H9 (cell line): ENCODE results near the gene RPL27A. TPM values are rescaled to one million over a fixed set of nuclear protein-coding genes. Genes with fewer than 3 reads are reported as not detected.
A peak's percentile ranks its signal among the peaks of the same experiment; 100 is the strongest.

Experiments
- DNase-seq: peaks from one replicate; pipeline ENCODE4 v3.0.0-alpha.2; 2017
- H2AFZ ChIP-seq: one replicate; pipeline ENCODE4 v1.6.1; 2013; ENCODE audit warnings: mild to moderate bottlenecking, low read length, control low read depth, moderate library complexity
- H2AK5ac ChIP-seq: 2 replicates; pipeline ENCODE4 v1.6.1; 2013; ENCODE audit warnings: low read length, control low read depth, mixed read lengths; ENCODE audit not compliant: insufficient read length
- H2BK120ac ChIP-seq: one replicate; pipeline ENCODE4 v1.6.1; 2013; ENCODE audit warnings: low read depth, mild to moderate bottlenecking, low read length, control low read depth, inconsistent platforms; ENCODE audit not compliant: poor library complexity, severe bottlenecking
- H2BK12ac ChIP-seq: 2 replicates; pipeline ENCODE4 v1.6.1; 2013; ENCODE audit warnings: low read length, control low read depth, mixed read lengths, low read depth; ENCODE audit not compliant: insufficient read length
- H2BK15ac ChIP-seq: 2 replicates; pipeline ENCODE4 v1.6.1; 2013; ENCODE audit warnings: low read depth, low read length, control low read depth
- H2BK20ac ChIP-seq: one replicate; pipeline ENCODE4 v1.6.1; 2013; ENCODE audit warnings: low read depth, mild to moderate bottlenecking, low read length, control low read depth, inconsistent platforms; ENCODE audit not compliant: poor library complexity, severe bottlenecking
- H2BK5ac ChIP-seq: 2 replicates; pipeline ENCODE4 v1.6.1; 2013; ENCODE audit warnings: low read length, control low read depth, mixed read lengths; ENCODE audit not compliant: insufficient read length
- H3K14ac ChIP-seq: 2 replicates; pipeline ENCODE4 v1.6.1; 2013; ENCODE audit warnings: low read length, control low read depth; ENCODE audit not compliant: insufficient read depth
- H3K18ac ChIP-seq: 2 replicates; pipeline ENCODE4 v1.6.1; 2013; ENCODE audit warnings: low read depth, mild to moderate bottlenecking, mixed read lengths, low read length, control low read depth; ENCODE audit not compliant: insufficient read length
- H3K23ac ChIP-seq: 2 replicates; pipeline ENCODE4 v1.6.1; 2013; ENCODE audit warnings: low read length, control low read depth, mixed read lengths, low read depth; ENCODE audit not compliant: insufficient read length
- H3K23me2 ChIP-seq: 2 replicates; pipeline ENCODE4 v1.6.1; 2013; ENCODE audit warnings: low read depth, mild to moderate bottlenecking, mixed read lengths, low read length, control low read depth; ENCODE audit not compliant: insufficient read length, poor library complexity, severe bottlenecking
- H3K27ac ChIP-seq: 2 replicates; pipeline ENCODE4 v1.5.1; 2013; ENCODE audit warnings: low read length, control low read depth, mixed read lengths, low read depth; ENCODE audit not compliant: insufficient read length
- H3K27me3 ChIP-seq: 2 replicates; pipeline ENCODE4 v1.6.1; 2013; ENCODE audit warnings: low read length, control low read depth, inconsistent platforms; ENCODE audit not compliant: insufficient read depth
- H3K4ac ChIP-seq: 2 replicates; pipeline ENCODE4 v1.6.1; 2013; ENCODE audit warnings: low read depth, mild to moderate bottlenecking, control low read depth, inconsistent platforms, low read length, moderate library complexity
- H3K4me1 ChIP-seq: 2 replicates; pipeline ENCODE4 v1.6.1; 2013; ENCODE audit warnings: low read length, control low read depth, inconsistent platforms; ENCODE audit not compliant: insufficient read depth
- H3K4me2 ChIP-seq: 2 replicates; pipeline ENCODE4 v1.6.1; 2013; ENCODE audit warnings: low read length, control low read depth, mixed read lengths; ENCODE audit not compliant: insufficient read length, insufficient read depth
- H3K56ac ChIP-seq: 2 replicates; pipeline ENCODE4 v1.6.1; 2013; ENCODE audit warnings: low read depth, mild to moderate bottlenecking, mixed read lengths, low read length, control low read depth; ENCODE audit not compliant: insufficient read length
- H3K79me1 ChIP-seq: 2 replicates; pipeline ENCODE4 v1.6.1; 2013; ENCODE audit warnings: low read depth, mild to moderate bottlenecking, moderate library complexity, low read length, control low read depth, inconsistent platforms; ENCODE audit not compliant: insufficient read depth, poor library complexity, severe bottlenecking
- H3K79me2 ChIP-seq: 2 replicates; pipeline ENCODE4 v1.6.1; 2013; ENCODE audit warnings: low read length, control low read depth, inconsistent platforms; ENCODE audit not compliant: insufficient read depth
- H3K9ac ChIP-seq: 2 replicates; pipeline ENCODE4 v1.6.1; 2013; ENCODE audit warnings: low read length, control low read depth, mixed read lengths; ENCODE audit not compliant: insufficient read length; ENCODE audit errors: extremely low read depth
- H3K9me3 ChIP-seq: one replicate; pipeline ENCODE4 v1.6.1; 2013; ENCODE audit warnings: low read depth, low read length, inconsistent platforms; ENCODE audit not compliant: control insufficient read depth
- H3T11ph ChIP-seq: one replicate; pipeline ENCODE4 v1.6.1; 2013; ENCODE audit warnings: mild to moderate bottlenecking, low read length, control low read depth, inconsistent platforms
- H4K20me1 ChIP-seq: one replicate; pipeline ENCODE4 v1.6.1; 2013; ENCODE audit not compliant: control insufficient read depth, insufficient read length, insufficient read depth
- H4K5ac ChIP-seq: 2 replicates; pipeline ENCODE4 v1.6.1; 2013; ENCODE audit warnings: low read depth, mild to moderate bottlenecking, mixed read lengths, low read length, control low read depth; ENCODE audit not compliant: insufficient read length
- H4K8ac ChIP-seq: replicated peaks from 2 replicates; pipeline ENCODE4 v1.6.1; 2013; ENCODE audit warnings: low read length, control low read depth, mixed read lengths, low read depth; ENCODE audit not compliant: insufficient read length
- H4K91ac ChIP-seq: 2 replicates; pipeline ENCODE4 v1.6.1; 2013; ENCODE audit warnings: low read depth, mild to moderate bottlenecking, moderate library complexity, mixed read lengths, low read length, control low read depth; ENCODE audit not compliant: insufficient read length
- H3K27ac Mint-ChIP-seq, 3 experiments: 2 replicates in 2 of 3; 3 replicates in 1 of 3; pipeline ENCODE4 v1.8.0; 2020 to 2021; ENCODE audit warnings: mixed read lengths in 3 of 3, mild to moderate bottlenecking in 1 of 3, moderate library complexity in 1 of 3
- H3K27me3 Mint-ChIP-seq: 2 replicates; pipeline ENCODE4 v1.8.0; 2021; ENCODE audit warnings: low read depth, mild to moderate bottlenecking, moderate library complexity, mixed read lengths
- H3K36me3 Mint-ChIP-seq, 3 experiments: 2 replicates in 2 of 3; 3 replicates in 1 of 3; pipeline ENCODE4 v1.8.0; 2020 to 2021; ENCODE audit warnings: low read depth in 3 of 3, mixed read lengths in 3 of 3; ENCODE audit not compliant: insufficient read depth in 1 of 3
- H3K4me1 Mint-ChIP-seq, 2 experiments: 2 replicates each; pipeline ENCODE4 v1.8.0; 2020; ENCODE audit warnings: mixed read lengths in 2 of 2
- H3K4me3 Mint-ChIP-seq, 2 experiments: 2 replicates in 1 of 2; 3 replicates in 1 of 2; pipeline ENCODE4 v1.8.0; 2020 to 2021; ENCODE audit warnings: mild to moderate bottlenecking in 2 of 2, mixed read lengths in 2 of 2, moderate library complexity in 1 of 2
- H3K9me3 Mint-ChIP-seq, 2 experiments: 2 replicates in 1 of 2; 3 replicates in 1 of 2; pipeline ENCODE4 v1.8.0; 2020; ENCODE audit warnings: mild to moderate bottlenecking in 2 of 2, mixed read lengths in 2 of 2, moderate library complexity in 1 of 2
- CTCF ChIP-seq: fragments of 200-600 bp; sonication (generic); conservative IDR thresholded peaks from 3 replicates; pipeline ENCODE4 v1.8.0; 2021; ENCODE audit warnings: antibody characterized with exemption, mild to moderate bottlenecking
- WGBS: extraction: QIAGEN DNeasy Blood & Tissue Kit; methylation state at CpG from one replicate; pipeline ENCODE4 v1.1.7; 2013; ENCODE audit warnings: missing lambda C conversion rate, low lambda C conversion rate, mixed read lengths; ENCODE audit not compliant: insufficient read length; ENCODE audit errors: extremely low coverage; 5-methylcytosine and 5-hydroxymethylcytosine counted together
- total RNA-seq: library from RNA; stranded (reverse); gene quantifications from 2 replicates; pipeline ENCODE4 v1.2.1, GENCODE V29; 2021

Gene RPL27A
- total RNA-seq, 1 experiment from 2014 or later: 1,152 TPM

GRCh38 chr11:8728563-8728962, 46.0 kb downstream of the RPL27A start:
- no CpG with 5 or more reads among the region's 4 CpGs for WGBS
- Mint-ChIP-seq H3K4me3 (no peak overlapping the region), H3K27me3 (no peaks in the 10 kb centered on the region; the same call in 1 of the 2 replicates), H3K4me1 (peaks cover 13 to 14% of the 10 kb centered on the region in 2 experiments), H3K9me3 (no peaks in the 10 kb centered on the region), H3K36me3 (peaks cover 3 to 6% (median 4%) of the 10 kb centered on the region in 3 experiments; a peak in 3 of 7 replicates), H3K27ac (0 out of 7 replicates have a peak overlapping the region, but pooled peaks of 1 of the 3 experiments have one; percentile 42)
- Histone ChIP-seq H4K20me1 (no peaks in the 10 kb centered on the region), H2BK12ac (no peak overlapping the region), H3K56ac (no peak overlapping the region), H3K27me3 (no peaks in the 10 kb centered on the region), H3K4ac (no peak overlapping the region), H2BK120ac (no peak overlapping the region), H3K14ac (no peak overlapping the region), H3K18ac (no peak overlapping the region), H3K27ac (no peak overlapping the region), H3K79me1 (no peaks in the 10 kb centered on the region), H2AK5ac (no peak overlapping the region), H4K8ac (no peak overlapping the region), H2AFZ (no peak overlapping the region), H3K23ac (no peak overlapping the region), H2BK15ac (no peak overlapping the region), H4K5ac (no peak overlapping the region), H3K4me1 (no peaks in the 10 kb centered on the region; the same call in 1 of the 2 replicates), H3T11ph (no peak overlapping the region), H4K91ac (no peak overlapping the region), H3K9me3 (no peaks in the 10 kb centered on the region), H2BK20ac (no peak overlapping the region), H3K4me2 (no peak overlapping the region), H3K23me2 (peaks cover 2% of the 10 kb centered on the region), H2BK5ac (no peak overlapping the region), H3K79me2 (no peaks in the 10 kb centered on the region), H3K9ac (no peak overlapping the region)
- no peak for TF ChIP-seq CTCF
- no peak for DNase-seq
